Measurements from ENCODE around the gene NCEH1.
A peak's percentile ranks its signal among the peaks of the same experiment; 100 is the strongest.

DNA sequence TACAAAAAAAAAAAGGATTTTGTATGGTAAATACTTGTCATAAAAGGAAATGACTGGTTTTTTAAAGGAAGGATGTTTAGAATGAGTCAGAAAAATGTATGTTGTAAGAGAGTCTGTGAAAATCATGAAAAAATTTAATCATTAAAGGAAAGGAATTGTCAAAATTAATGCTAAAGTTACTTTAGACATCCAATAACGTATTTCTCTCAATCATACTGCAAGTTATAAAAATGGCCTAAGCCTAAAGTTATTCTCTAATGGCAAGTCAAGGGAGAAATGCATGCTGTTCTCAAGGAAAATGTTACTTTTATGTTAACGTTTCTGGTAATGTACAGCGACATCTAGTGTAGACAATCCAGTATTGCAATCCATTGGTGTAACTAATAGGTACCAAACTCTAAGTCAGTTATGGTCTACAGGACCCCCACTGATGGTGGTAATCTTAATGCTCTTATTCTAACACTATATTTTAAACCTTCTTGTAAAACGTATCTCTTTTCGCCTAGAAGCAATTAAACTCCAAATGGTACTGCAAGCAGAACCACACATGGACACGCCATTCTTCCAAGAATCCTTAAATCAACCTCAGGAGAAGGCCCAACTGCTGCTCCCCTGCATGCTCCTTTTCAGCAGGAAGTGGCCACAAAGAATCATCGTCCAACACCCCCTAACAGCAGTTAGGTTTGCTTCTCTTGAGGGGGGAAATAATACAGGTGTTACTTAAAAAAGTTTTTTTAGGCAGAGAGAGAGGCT, 35.2 kb downstream of the NCEH1 start:
- TF ChIP-seq POLR2AphosphoS5 (IDR thresholded peaks at IDR 0.05; ENCODE audit: low read depth, low read length), result no peak
- TF ChIP-seq, protein P1, sequence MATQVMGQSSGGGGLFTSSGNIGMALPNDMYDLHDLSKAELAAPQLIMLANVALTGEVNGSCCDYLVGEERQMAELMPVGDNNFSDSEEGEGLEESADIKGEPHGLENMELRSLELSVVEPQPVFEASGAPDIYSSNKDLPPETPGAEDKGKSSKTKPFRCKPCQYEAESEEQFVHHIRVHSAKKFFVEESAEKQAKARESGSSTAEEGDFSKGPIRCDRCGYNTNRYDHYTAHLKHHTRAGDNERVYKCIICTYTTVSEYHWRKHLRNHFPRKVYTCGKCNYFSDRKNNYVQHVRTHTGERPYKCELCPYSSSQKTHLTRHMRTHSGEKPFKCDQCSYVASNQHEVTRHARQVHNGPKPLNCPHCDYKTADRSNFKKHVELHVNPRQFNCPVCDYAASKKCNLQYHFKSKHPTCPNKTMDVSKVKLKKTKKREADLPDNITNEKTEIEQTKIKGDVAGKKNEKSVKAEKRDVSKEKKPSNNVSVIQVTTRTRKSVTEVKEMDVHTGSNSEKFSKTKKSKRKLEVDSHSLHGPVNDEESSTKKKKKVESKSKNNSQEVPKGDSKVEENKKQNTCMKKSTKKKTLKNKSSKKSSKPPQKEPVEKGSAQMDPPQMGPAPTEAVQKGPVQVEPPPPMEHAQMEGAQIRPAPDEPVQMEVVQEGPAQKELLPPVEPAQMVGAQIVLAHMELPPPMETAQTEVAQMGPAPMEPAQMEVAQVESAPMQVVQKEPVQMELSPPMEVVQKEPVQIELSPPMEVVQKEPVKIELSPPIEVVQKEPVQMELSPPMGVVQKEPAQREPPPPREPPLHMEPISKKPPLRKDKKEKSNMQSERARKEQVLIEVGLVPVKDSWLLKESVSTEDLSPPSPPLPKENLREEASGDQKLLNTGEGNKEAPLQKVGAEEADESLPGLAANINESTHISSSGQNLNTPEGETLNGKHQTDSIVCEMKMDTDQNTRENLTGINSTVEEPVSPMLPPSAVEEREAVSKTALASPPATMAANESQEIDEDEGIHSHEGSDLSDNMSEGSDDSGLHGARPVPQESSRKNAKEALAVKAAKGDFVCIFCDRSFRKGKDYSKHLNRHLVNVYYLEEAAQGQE (IDR thresholded peaks at IDR 0.05; ENCODE audit: insufficient read depth in 1 of 2, low read depth in 2 of 2, low read length in 1 of 2), result no peak
- TF ChIP-seq, protein P2, sequence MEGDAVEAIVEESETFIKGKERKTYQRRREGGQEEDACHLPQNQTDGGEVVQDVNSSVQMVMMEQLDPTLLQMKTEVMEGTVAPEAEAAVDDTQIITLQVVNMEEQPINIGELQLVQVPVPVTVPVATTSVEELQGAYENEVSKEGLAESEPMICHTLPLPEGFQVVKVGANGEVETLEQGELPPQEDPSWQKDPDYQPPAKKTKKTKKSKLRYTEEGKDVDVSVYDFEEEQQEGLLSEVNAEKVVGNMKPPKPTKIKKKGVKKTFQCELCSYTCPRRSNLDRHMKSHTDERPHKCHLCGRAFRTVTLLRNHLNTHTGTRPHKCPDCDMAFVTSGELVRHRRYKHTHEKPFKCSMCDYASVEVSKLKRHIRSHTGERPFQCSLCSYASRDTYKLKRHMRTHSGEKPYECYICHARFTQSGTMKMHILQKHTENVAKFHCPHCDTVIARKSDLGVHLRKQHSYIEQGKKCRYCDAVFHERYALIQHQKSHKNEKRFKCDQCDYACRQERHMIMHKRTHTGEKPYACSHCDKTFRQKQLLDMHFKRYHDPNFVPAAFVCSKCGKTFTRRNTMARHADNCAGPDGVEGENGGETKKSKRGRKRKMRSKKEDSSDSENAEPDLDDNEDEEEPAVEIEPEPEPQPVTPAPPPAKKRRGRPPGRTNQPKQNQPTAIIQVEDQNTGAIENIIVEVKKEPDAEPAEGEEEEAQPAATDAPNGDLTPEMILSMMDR (IDR thresholded peaks at IDR 0.05), result peak; percentile 86
